H1 (cell line): ENCODE results near the gene HORMAD2. TPM values are rescaled to one million over a fixed set of nuclear protein-coding genes. Genes with fewer than 3 reads are reported as not detected.

Experiments used
- CHD1 ChIP-seq: IDR thresholded peaks from 2 replicates; pipeline ENCODE4 v1.6.1; 2012; ENCODE audit warnings: low read depth, low read length, improper control_type of control experiment
- RXRA ChIP-seq: IDR thresholded peaks from 2 replicates; pipeline ENCODE4 v1.6.1; 2011; ENCODE audit warnings: low read depth, mild to moderate bottlenecking, low read length, moderate library complexity; ENCODE audit not compliant: insufficient read depth
- TCF12 ChIP-seq: IDR thresholded peaks from 2 replicates; pipeline ENCODE4 v1.6.1; 2011; ENCODE audit warnings: low read depth, mild to moderate bottlenecking, low read length
- polyA plus RNA-seq, 7 experiments: library from polyadenylated mRNA; depleted of rRNA in 3 of 7; stranded (reverse) in 5 of 7; unstranded in 2 of 7; fragments of >200 nt in 5 of 7; fragments of 200-250 nt in 2 of 7; gene quantifications; 1 replicate in 5 of 7; 2 replicates in 1 of 7; 4 replicates in 1 of 7; pipeline versions ENCODE4 v1.2.1 to v1.2.3, GENCODE V29; 2011 to 2013; ENCODE audit warnings: missing spikeins in 2 of 7, mixed read lengths in 2 of 7
- total RNA-seq: library from RNA; stranded (reverse); fragmentation: NEBNext Ultra II Directional; extraction: Animal tissue kit (Norgen Biotek cat#: 25700); gene quantifications from 2 replicates; pipeline ENCODE4 v1.2.1, GENCODE V29; 2021

Gene HORMAD2
- total and polyA plus RNA-seq, 2 of the 8 experiments (the other 6 are each of a cell fraction or from before 2014, with no cell fraction given): 0.03 TPM; not detected in 1

- TF ChIP-seq TCF12: no peak
- no peak for TF ChIP-seq CHD1
- TF ChIP-seq RXRA: no peak
These were observed 36.3 kb downstream of the HORMAD2 start (continued) for GRCh38 chr22:30116362-30117117.
